ENCODE data around the gene ADARB2. TPM values are rescaled to one million over a fixed set of nuclear protein-coding genes. Genes with fewer than 3 reads are reported as not detected.

Gene ADARB2
- total RNA-seq, 1 donor from 2014 or later: 0.08 TPM

GRCh38 chr10:1426786-1427185, 310.5 kb downstream of the ADARB2 start:
- DNase-seq (ENCODE audit: low read depth): no peak
- TF ChIP-seq CTCF (IDR thresholded peaks at IDR 0.05; ENCODE audit: insufficient read depth, low read length, poor library complexity, severe bottlenecking): no peak
- Histone ChIP-seq H3K27me3 (ENCODE audit: control insufficient read depth, insufficient read depth, low read length) (no peaks in the 10 kb centered on the region), H3K36me3 (ENCODE audit: control insufficient read depth, insufficient read depth, low read length) (no peaks in the 10 kb centered on the region), H3K4me3 (ENCODE audit: low read depth, low read length) (no peak overlapping the region)

- no peak overlapping the region for H3K4me3 ChIP-seq (ENCODE audit: low read depth, low read length)
- H3K27me3 ChIP-seq (ENCODE audit: control insufficient read depth, insufficient read depth, low read length): no peaks in the 10 kb centered on the region
- H3K36me3 ChIP-seq (ENCODE audit: control insufficient read depth, insufficient read depth, low read length): no peaks in the 10 kb centered on the region
- TF ChIP-seq CTCF (IDR thresholded peaks at IDR 0.05; ENCODE audit: insufficient read depth, low read length, poor library complexity, severe bottlenecking): no peak
- DNase-seq (ENCODE audit: low read depth): no peak
These were observed 311.4 kb downstream of the ADARB2 start for GRCh38 chr10:1425879-1426278.

GRCh38 chr10:1424648-1425047, 312.7 kb downstream of the ADARB2 start:
- no peak overlapping the region for H3K4me3 ChIP-seq (ENCODE audit: low read depth, low read length)
- DNase-seq (ENCODE audit: low read depth): no peak
- H3K36me3 ChIP-seq (ENCODE audit: control insufficient read depth, insufficient read depth, low read length): no peaks in the 10 kb centered on the region
- peaks cover 4% of the 10 kb centered on the region for H3K27me3 ChIP-seq (ENCODE audit: control insufficient read depth, insufficient read depth, low read length)
- no peak for TF ChIP-seq CTCF (IDR thresholded peaks at IDR 0.05; ENCODE audit: insufficient read depth, low read length, poor library complexity, severe bottlenecking)

GRCh38 chr10:1423676-1424253, 313.6 kb downstream of the ADARB2 start:
- DNase-seq (ENCODE audit: low read depth): no peak
- Histone ChIP-seq H3K36me3 (ENCODE audit: control insufficient read depth, insufficient read depth, low read length) (no peaks in the 10 kb centered on the region), H3K27me3 (ENCODE audit: control insufficient read depth, insufficient read depth, low read length) (peaks cover 4% of the 10 kb centered on the region), H3K4me3 (ENCODE audit: low read depth, low read length) (no peak overlapping the region)
- no peak for TF ChIP-seq CTCF (IDR thresholded peaks at IDR 0.05; ENCODE audit: insufficient read depth, low read length, poor library complexity, severe bottlenecking)

GRCh38 chr10:1422275-1422674, 315.1 kb downstream of the ADARB2 start:
- Histone ChIP-seq H3K36me3 (ENCODE audit: control insufficient read depth, insufficient read depth, low read length) (no peaks in the 10 kb centered on the region), H3K4me3 (ENCODE audit: low read depth, low read length) (no peak overlapping the region), H3K27me3 (ENCODE audit: control insufficient read depth, insufficient read depth, low read length) (peaks cover 4% of the 10 kb centered on the region)
- DNase-seq (ENCODE audit: low read depth): no peak
- no peak for TF ChIP-seq CTCF (IDR thresholded peaks at IDR 0.05; ENCODE audit: insufficient read depth, low read length, poor library complexity, severe bottlenecking)

Data from kidney epithelial cell (primary cell).